Memory B cell (primary cell): ENCODE measurements around the gene MDH2.
"Not testable (repeated sequence)": the region's sequence is repeated elsewhere in the genome, so short reads cannot be mapped to it uniquely, and the experiment has no call there.

Source experiments
- ATAC-seq: fragments of 150-1000 bp; cut with Tn5 transposase; 2 replicates; pipeline ENCODE4 v1.10.0; 2021; ENCODE audit warnings: low read depth, mild to moderate bottlenecking, moderate library complexity
- DNase-seq, 2 donors: peaks; one replicate each; pipeline ENCODE4 v3.0.0; 2022; ENCODE audit warnings: low spot score in 2 of 2
- H3K27ac Mint-ChIP-seq: one replicate; pipeline ENCODE4 v1.8.0; 2022; ENCODE audit warnings: mild to moderate bottlenecking, moderate library complexity, mixed read lengths
- H3K27me3 Mint-ChIP-seq: one replicate; pipeline ENCODE4 v1.8.0; 2022; ENCODE audit warnings: mixed read lengths
- H3K36me3 Mint-ChIP-seq: one replicate; pipeline ENCODE4 v1.8.0; 2022; ENCODE audit warnings: mild to moderate bottlenecking, mixed read lengths
- H3K4me1 Mint-ChIP-seq: one replicate; pipeline ENCODE4 v1.8.0; 2022; ENCODE audit warnings: mixed read lengths
- H3K4me3 Mint-ChIP-seq: one replicate; pipeline ENCODE4 v1.8.0; 2022; ENCODE audit warnings: mild to moderate bottlenecking, moderate library complexity, mixed read lengths
- H3K9me3 Mint-ChIP-seq: one replicate; pipeline ENCODE4 v1.8.0; 2022; ENCODE audit warnings: mixed read lengths

The MDH2 gene

GRCh38 chr7:76093531-76093930, 45.6 kb downstream of the MDH2 start:
- H3K27me3 Mint-ChIP-seq: peaks cover 22% of the 10 kb centered on the region
- not testable (repeated sequence) for H3K27ac Mint-ChIP-seq, H3K4me1 Mint-ChIP-seq, H3K9me3 Mint-ChIP-seq, H3K36me3 Mint-ChIP-seq, ATAC-seq, DNase-seq, H3K4me3 Mint-ChIP-seq

GRCh38 chr7:76094326-76094725, 46.4 kb downstream of the MDH2 start:
- ATAC-seq, DNase-seq, H3K27ac Mint-ChIP-seq, H3K9me3 Mint-ChIP-seq, H3K4me1 Mint-ChIP-seq, H3K4me3 Mint-ChIP-seq, H3K36me3 Mint-ChIP-seq: not testable (repeated sequence)
- peaks cover 21% of the 10 kb centered on the region for H3K27me3 Mint-ChIP-seq

GRCh38 chr7:76095908-76096307, 48.0 kb downstream of the MDH2 start:
- Mint-ChIP-seq H3K4me1 (no peaks in the 10 kb centered on the region), H3K4me3 (no peak overlapping the region), H3K36me3 (no peaks in the 10 kb centered on the region), H3K9me3 (no peaks in the 10 kb centered on the region), H3K27me3 (peaks cover 18% of the 10 kb centered on the region), H3K27ac (no peak overlapping the region)
- ATAC-seq (no peak), DNase-seq (no peak)

GRCh38 chr7:76101693-76102437, 54.0 kb downstream of the MDH2 start:
- DNase-seq, H3K36me3 Mint-ChIP-seq, H3K4me1 Mint-ChIP-seq, H3K27me3 Mint-ChIP-seq, ATAC-seq, H3K4me3 Mint-ChIP-seq, H3K9me3 Mint-ChIP-seq, H3K27ac Mint-ChIP-seq: not testable (repeated sequence)

- ATAC-seq: peak; percentile 46
- H3K36me3 Mint-ChIP-seq, H3K27ac Mint-ChIP-seq, H3K9me3 Mint-ChIP-seq, H3K4me3 Mint-ChIP-seq, H3K27me3 Mint-ChIP-seq, DNase-seq, H3K4me1 Mint-ChIP-seq: not testable (repeated sequence)
Observed at GRCh38 chr7:76103788-76104187, 55.9 kb downstream of the MDH2 start.

- not testable (repeated sequence) for H3K4me3 Mint-ChIP-seq, H3K4me1 Mint-ChIP-seq, H3K9me3 Mint-ChIP-seq, H3K27ac Mint-ChIP-seq, ATAC-seq, DNase-seq, H3K27me3 Mint-ChIP-seq, H3K36me3 Mint-ChIP-seq
Observed at GRCh38 chr7:76106130-76106529, 58.2 kb downstream of the MDH2 start.

- Mint-ChIP-seq H3K9me3 (no peaks in the 10 kb centered on the region), H3K27me3 (peaks cover 2% of the 10 kb centered on the region), H3K27ac (no peak overlapping the region), H3K4me3 (no peak overlapping the region), H3K36me3 (no peaks in the 10 kb centered on the region), H3K4me1 (no peaks in the 10 kb centered on the region)
- ATAC-seq (no peak), DNase-seq (no peak)
Observed at GRCh38 chr7:76106893-76107292, 59.0 kb downstream of the MDH2 start.

GRCh38 chr7:76108540-76109233, 60.8 kb downstream of the MDH2 start:
- Mint-ChIP-seq H3K9me3 (no peaks in the 10 kb centered on the region), H3K27me3 (peaks cover 2% of the 10 kb centered on the region), H3K4me1 (no peaks in the 10 kb centered on the region), H3K4me3 (no peak overlapping the region), H3K36me3 (no peaks in the 10 kb centered on the region), H3K27ac (peak overlapping the region; percentile 38)
- DNase-seq (no peak), ATAC-seq (no peak)

- not testable (repeated sequence) for H3K4me1 Mint-ChIP-seq, H3K27ac Mint-ChIP-seq, H3K4me3 Mint-ChIP-seq, H3K27me3 Mint-ChIP-seq, DNase-seq, H3K9me3 Mint-ChIP-seq, ATAC-seq, H3K36me3 Mint-ChIP-seq
Observed at GRCh38 chr7:76113042-76113630, 65.2 kb downstream of the MDH2 start.

- H3K36me3 Mint-ChIP-seq, H3K4me3 Mint-ChIP-seq, ATAC-seq, H3K4me1 Mint-ChIP-seq, DNase-seq, H3K27me3 Mint-ChIP-seq, H3K9me3 Mint-ChIP-seq, H3K27ac Mint-ChIP-seq: not testable (repeated sequence)
Observed at GRCh38 chr7:76114742-76115141, 66.8 kb downstream of the MDH2 start.
